ENCODE results near the gene ANKUB1. TPM values are rescaled to one million over a fixed set of nuclear protein-coding genes. Genes with fewer than 3 reads are reported as not detected.

Gene ANKUB1
- total RNA-seq, 1 experiment from 2014 or later = not detected

DNA sequence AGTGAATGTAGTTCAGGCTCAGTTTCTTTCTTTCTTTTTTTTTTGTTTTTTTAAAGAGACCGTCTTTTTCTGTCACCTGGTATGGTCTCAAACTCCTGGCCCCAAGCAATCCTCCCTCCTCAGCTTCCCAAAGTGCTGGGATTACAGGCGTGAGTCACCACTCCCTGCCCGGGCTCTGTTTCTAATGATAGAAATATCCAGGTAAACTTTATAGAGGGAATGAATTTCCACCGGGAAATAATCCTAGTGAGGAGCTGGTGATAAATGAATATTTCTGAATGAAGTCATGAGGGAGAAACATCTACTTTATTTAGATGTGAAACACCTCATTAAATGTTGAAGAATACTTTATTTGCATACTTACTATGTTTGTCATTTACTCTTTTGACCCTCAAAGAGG, 27.8 kb upstream of the ANKUB1 start:
- ChIA-PET POLR2A (no interaction called here), CTCF (interaction anchor here (1.5 kb wide), 1 partner anchor 12 kb away, joined by 5 read pairs; no protein-coding TSS in a partner anchor)
- H3K4me1 Mint-ChIP-seq (ENCODE audit: low read depth, unreplicated experiment) = no peaks in the 10 kb centered on the region
- H3K4me3 ChIP-seq (ENCODE audit: low read depth, low read length) = no peak overlapping the region
- no peaks in the 10 kb centered on the region for H3K36me3 Mint-ChIP-seq (ENCODE audit: insufficient read depth, unreplicated experiment)
- no peak overlapping the region for H3K27ac Mint-ChIP-seq (ENCODE audit: unreplicated experiment)
- H3K36me3 ChIP-seq (ENCODE audit: control insufficient read depth, insufficient read depth, low read length) = no peaks in the 10 kb centered on the region
- no TSS peak for BruUV-seq (replicated peaks)
- H3K4me1 ChIP-seq = no peaks in the 10 kb centered on the region
- no peaks in the 10 kb centered on the region for H3K9me3 ChIP-seq
- no peak overlapping the region for H3K4me3 Mint-ChIP-seq (ENCODE audit: unreplicated experiment)
- TF ChIP-seq, protein P1, sequence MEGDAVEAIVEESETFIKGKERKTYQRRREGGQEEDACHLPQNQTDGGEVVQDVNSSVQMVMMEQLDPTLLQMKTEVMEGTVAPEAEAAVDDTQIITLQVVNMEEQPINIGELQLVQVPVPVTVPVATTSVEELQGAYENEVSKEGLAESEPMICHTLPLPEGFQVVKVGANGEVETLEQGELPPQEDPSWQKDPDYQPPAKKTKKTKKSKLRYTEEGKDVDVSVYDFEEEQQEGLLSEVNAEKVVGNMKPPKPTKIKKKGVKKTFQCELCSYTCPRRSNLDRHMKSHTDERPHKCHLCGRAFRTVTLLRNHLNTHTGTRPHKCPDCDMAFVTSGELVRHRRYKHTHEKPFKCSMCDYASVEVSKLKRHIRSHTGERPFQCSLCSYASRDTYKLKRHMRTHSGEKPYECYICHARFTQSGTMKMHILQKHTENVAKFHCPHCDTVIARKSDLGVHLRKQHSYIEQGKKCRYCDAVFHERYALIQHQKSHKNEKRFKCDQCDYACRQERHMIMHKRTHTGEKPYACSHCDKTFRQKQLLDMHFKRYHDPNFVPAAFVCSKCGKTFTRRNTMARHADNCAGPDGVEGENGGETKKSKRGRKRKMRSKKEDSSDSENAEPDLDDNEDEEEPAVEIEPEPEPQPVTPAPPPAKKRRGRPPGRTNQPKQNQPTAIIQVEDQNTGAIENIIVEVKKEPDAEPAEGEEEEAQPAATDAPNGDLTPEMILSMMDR (IDR thresholded peaks at IDR 0.05; ENCODE audit: insufficient read depth in 1 of 2, low read depth in 1 of 2, low read length in 1 of 2, severe bottlenecking in 1 of 2, unreplicated experiment in 1 of 2) = no peak
- H3K27me3 ChIP-seq (replicated peaks; ENCODE audit: control insufficient read depth, insufficient read depth, low read length) = no peaks in the 10 kb centered on the region
- intact Hi-C loops (cut with micrococcal nuclease; ENCODE audit: unreplicated experiment) = no loop called here
- DNase-seq = no peak
- H3K27me3 Mint-ChIP-seq (ENCODE audit: insufficient read depth, unreplicated experiment) = no peaks in the 10 kb centered on the region
- peaks cover 5% of the 10 kb centered on the region for H3K9me3 Mint-ChIP-seq (ENCODE audit: unreplicated experiment)

DNA sequence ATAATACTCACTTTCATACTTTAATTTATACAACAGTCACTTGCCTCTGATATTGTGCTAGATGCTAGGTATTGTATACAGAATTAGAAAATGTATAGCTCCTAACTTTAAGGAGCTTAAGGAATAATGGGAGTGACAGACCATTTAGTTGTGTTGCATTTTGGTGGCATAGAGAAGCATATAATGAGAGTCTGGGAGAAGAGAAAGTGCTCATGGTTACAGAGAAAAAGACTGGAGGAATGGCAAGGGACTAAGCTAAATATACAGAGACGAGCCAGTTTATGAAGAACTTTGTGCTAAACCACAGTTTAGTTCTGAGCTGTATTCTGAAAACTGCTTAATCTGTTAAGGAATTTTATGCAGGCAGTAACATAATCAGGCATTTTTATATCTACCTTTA, 27.1 kb upstream of the ANKUB1 start:
- H3K9me3 ChIP-seq = no peaks in the 10 kb centered on the region
- H3K4me1 ChIP-seq = no peaks in the 10 kb centered on the region
- TF ChIP-seq, protein P1 (IDR thresholded peaks at IDR 0.05; ENCODE audit: insufficient read depth in 1 of 2, low read depth in 1 of 2, low read length in 1 of 2, severe bottlenecking in 1 of 2, unreplicated experiment in 1 of 2) = no peak
- POLR2A ChIA-PET = no interaction called here
- no peak overlapping the region for H3K27ac Mint-ChIP-seq (ENCODE audit: unreplicated experiment)
- no peak overlapping the region for H3K4me3 Mint-ChIP-seq (ENCODE audit: unreplicated experiment)
- H3K36me3 ChIP-seq (ENCODE audit: control insufficient read depth, insufficient read depth, low read length) = no peaks in the 10 kb centered on the region
- no peak overlapping the region for H3K4me3 ChIP-seq (ENCODE audit: low read depth, low read length)
- intact Hi-C loops (cut with micrococcal nuclease; ENCODE audit: unreplicated experiment) = no loop called here
- no peak for DNase-seq
- no TSS peak for BruUV-seq (replicated peaks)
- H3K9me3 Mint-ChIP-seq (ENCODE audit: unreplicated experiment) = peaks cover 5% of the 10 kb centered on the region
- H3K4me1 Mint-ChIP-seq (ENCODE audit: low read depth, unreplicated experiment) = peaks cover 3% of the 10 kb centered on the region
- H3K27me3 Mint-ChIP-seq (ENCODE audit: insufficient read depth, unreplicated experiment) = no peaks in the 10 kb centered on the region
- H3K36me3 Mint-ChIP-seq (ENCODE audit: insufficient read depth, unreplicated experiment) = no peaks in the 10 kb centered on the region
- no peaks in the 10 kb centered on the region for H3K27me3 ChIP-seq (replicated peaks; ENCODE audit: control insufficient read depth, insufficient read depth, low read length)
- CTCF ChIA-PET = interaction anchor here (1.5 kb wide), 1 partner anchor 11 kb away, joined by 5 read pairs; no protein-coding TSS in a partner anchor

DNA sequence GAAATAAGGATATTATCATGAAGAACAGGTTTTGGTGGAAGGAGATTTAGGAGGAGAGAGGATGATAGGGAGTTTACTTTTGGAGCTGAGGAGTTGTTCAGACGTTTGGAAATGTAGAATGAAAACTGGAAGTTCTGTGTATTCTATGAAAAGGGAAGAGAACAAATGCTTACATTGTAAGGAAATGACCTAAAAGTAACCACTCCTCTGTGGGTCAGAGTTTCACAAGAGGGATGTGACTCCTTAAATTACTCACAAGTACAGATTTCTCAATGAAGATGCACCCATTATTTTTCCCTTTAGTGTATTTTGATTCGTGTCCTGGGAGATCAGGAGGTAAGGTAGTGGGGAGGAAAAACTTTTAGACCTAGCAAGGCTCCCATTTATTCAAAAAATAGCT, 24.6 kb upstream of the ANKUB1 start:
- DNase-seq = no peak
- Mint-ChIP-seq H3K4me1 (ENCODE audit: low read depth, unreplicated experiment) (peaks cover 8% of the 10 kb centered on the region), H3K36me3 (ENCODE audit: insufficient read depth, unreplicated experiment) (peaks cover 10% of the 10 kb centered on the region), H3K27me3 (ENCODE audit: insufficient read depth, unreplicated experiment) (no peaks in the 10 kb centered on the region), H3K4me3 (ENCODE audit: unreplicated experiment) (no peak overlapping the region), H3K9me3 (ENCODE audit: unreplicated experiment) (peaks cover under 1% of the 10 kb centered on the region), H3K27ac (ENCODE audit: unreplicated experiment) (no peak overlapping the region)
- intact Hi-C loops (cut with micrococcal nuclease; ENCODE audit: unreplicated experiment) = no loop called here
- POLR2A ChIA-PET = no interaction called here
- BruUV-seq (replicated peaks) = no TSS peak
- Histone ChIP-seq H3K36me3 (ENCODE audit: control insufficient read depth, insufficient read depth, low read length) (no peaks in the 10 kb centered on the region), H3K27me3 (replicated peaks; ENCODE audit: control insufficient read depth, insufficient read depth, low read length) (no peaks in the 10 kb centered on the region), H3K4me3 (ENCODE audit: low read depth, low read length) (no peak overlapping the region), H3K4me1 (peaks cover 2% of the 10 kb centered on the region), H3K9me3 (no peaks in the 10 kb centered on the region)
- TF ChIP-seq, protein P1 (IDR thresholded peaks at IDR 0.05; ENCODE audit: insufficient read depth in 1 of 2, low read depth in 1 of 2, low read length in 1 of 2, severe bottlenecking in 1 of 2, unreplicated experiment in 1 of 2) = no peak
- CTCF ChIA-PET = no interaction called here

All from Caco-2 (cell line).